ENCODE data around the gene BCL7C.

The BCL7C gene

GRCh38 chr16:30841332-30841731 is 52.5 kb downstream of the BCL7C start:
- peaks cover 0 to 10% (median 8%) of the 10 kb centered on the region in 4 donors for H3K4me1 ChIP-seq
- no peak for DNase-seq
- no peak overlapping the region for H3K4me3 ChIP-seq
- TF ChIP-seq, protein P1, sequence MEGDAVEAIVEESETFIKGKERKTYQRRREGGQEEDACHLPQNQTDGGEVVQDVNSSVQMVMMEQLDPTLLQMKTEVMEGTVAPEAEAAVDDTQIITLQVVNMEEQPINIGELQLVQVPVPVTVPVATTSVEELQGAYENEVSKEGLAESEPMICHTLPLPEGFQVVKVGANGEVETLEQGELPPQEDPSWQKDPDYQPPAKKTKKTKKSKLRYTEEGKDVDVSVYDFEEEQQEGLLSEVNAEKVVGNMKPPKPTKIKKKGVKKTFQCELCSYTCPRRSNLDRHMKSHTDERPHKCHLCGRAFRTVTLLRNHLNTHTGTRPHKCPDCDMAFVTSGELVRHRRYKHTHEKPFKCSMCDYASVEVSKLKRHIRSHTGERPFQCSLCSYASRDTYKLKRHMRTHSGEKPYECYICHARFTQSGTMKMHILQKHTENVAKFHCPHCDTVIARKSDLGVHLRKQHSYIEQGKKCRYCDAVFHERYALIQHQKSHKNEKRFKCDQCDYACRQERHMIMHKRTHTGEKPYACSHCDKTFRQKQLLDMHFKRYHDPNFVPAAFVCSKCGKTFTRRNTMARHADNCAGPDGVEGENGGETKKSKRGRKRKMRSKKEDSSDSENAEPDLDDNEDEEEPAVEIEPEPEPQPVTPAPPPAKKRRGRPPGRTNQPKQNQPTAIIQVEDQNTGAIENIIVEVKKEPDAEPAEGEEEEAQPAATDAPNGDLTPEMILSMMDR (IDR thresholded peaks at IDR 0.05) = no peak
- H3K27me3 ChIP-seq = no peaks in the 10 kb centered on the region
- H3K36me3 ChIP-seq = no peaks in the 10 kb centered on the region
- H3K9me3 ChIP-seq = no peaks in the 10 kb centered on the region
- H3K27ac ChIP-seq = no peak overlapping the region
- intact Hi-C loops (cut with DNase I; ENCODE audit: low total_unique reads) = loop anchor here (5.0 kb wide), 2 partner anchors 61 to 81 kb away; partner anchors contain the start of gene FBXL19

DNA sequence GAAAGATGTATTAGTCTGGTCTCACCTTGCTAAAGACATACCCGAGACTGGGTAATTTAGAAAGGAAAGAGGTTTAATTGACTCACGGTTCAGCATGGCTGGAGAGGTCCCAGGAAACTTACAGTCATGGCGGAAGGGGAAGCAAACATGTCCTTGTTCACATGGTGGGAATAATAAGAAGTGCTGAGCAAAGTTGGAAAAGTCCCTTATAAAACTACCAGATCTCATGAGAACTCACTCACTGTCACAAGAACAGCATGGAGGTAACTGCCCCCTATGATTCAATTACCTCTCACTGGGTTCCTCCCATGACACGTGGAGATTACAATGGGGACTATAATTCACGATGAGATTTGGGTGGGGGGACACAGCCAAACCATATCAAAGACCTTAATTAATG is 53.3 kb downstream of the BCL7C start:
- H3K27me3 ChIP-seq = no peaks in the 10 kb centered on the region
- no peak overlapping the region for H3K4me3 ChIP-seq
- no peak for DNase-seq
- H3K4me1 ChIP-seq = peaks cover 0 to 9% (median 8%) of the 10 kb centered on the region in 4 donors
- TF ChIP-seq, protein P1 (IDR thresholded peaks at IDR 0.05) = no peak
- H3K36me3 ChIP-seq = no peaks in the 10 kb centered on the region
- intact Hi-C loops (cut with DNase I; ENCODE audit: low total_unique reads) = loop anchor here (5.0 kb wide), 2 partner anchors 62 to 82 kb away; partner anchors contain the start of gene FBXL19
- no peak overlapping the region for H3K27ac ChIP-seq
- H3K9me3 ChIP-seq = no peaks in the 10 kb centered on the region

- H3K4me1 ChIP-seq = peaks cover 0 to under 1% (median 0%) of the 10 kb centered on the region in 4 donors
- peaks cover 0 to 4% (median 0%) of the 10 kb centered on the region in 3 donors for H3K36me3 ChIP-seq
- TF ChIP-seq, protein P1 (IDR thresholded peaks at IDR 0.05) = no peak
- H3K27me3 ChIP-seq = no peaks in the 10 kb centered on the region
- DNase-seq = no peak
- no peaks in the 10 kb centered on the region for H3K9me3 ChIP-seq
- intact Hi-C loops (cut with DNase I; ENCODE audit: low total_unique reads) = loop anchor here (5.0 kb wide), 2 partner anchors 63 to 83 kb away; partner anchors contain the start of gene FBXL19
- H3K4me3 ChIP-seq = no peak overlapping the region
- H3K27ac ChIP-seq = no peak overlapping the region
Observed at GRCh38 chr16:30839523-30840227, 54.2 kb downstream of the BCL7C start.

GRCh38 chr16:30838876-30839471 is 54.9 kb downstream of the BCL7C start:
- no peak overlapping the region for H3K4me3 ChIP-seq
- H3K27ac ChIP-seq = no peak overlapping the region
- intact Hi-C loops (cut with DNase I; ENCODE audit: low total_unique reads) = no loop called here
- no peaks in the 10 kb centered on the region for H3K27me3 ChIP-seq
- peaks cover 0 to 11% (median 0%) of the 10 kb centered on the region in 3 donors for H3K36me3 ChIP-seq
- H3K4me1 ChIP-seq = no peaks in the 10 kb centered on the region
- TF ChIP-seq, protein P1 (IDR thresholded peaks at IDR 0.05) = no peak
- H3K9me3 ChIP-seq = no peaks in the 10 kb centered on the region
- no peak for DNase-seq

GRCh38 chr16:30837904-30838303 is 56.0 kb downstream of the BCL7C start:
- Histone ChIP-seq H3K27ac (no peak overlapping the region), H3K27me3 (no peaks in the 10 kb centered on the region), H3K9me3 (no peaks in the 10 kb centered on the region), H3K36me3 (peaks cover 0 to 15% (median 0%) of the 10 kb centered on the region in 3 donors), H3K4me3 (no peak overlapping the region), H3K4me1 (no peaks in the 10 kb centered on the region)
- intact Hi-C loops (cut with DNase I; ENCODE audit: low total_unique reads) = no loop called here
- TF ChIP-seq, protein P1 (IDR thresholded peaks at IDR 0.05) = no peak
- DNase-seq = no peak

Data from tibial artery (tissue), 4 donors.